ENCODE data around the gene ACOD1. TPM values are rescaled to one million over a fixed set of nuclear protein-coding genes. Genes with fewer than 3 reads are reported as not detected.

Gene ACOD1
- total RNA-seq, 6 experiments from 2014 or later: not detected

DNA sequence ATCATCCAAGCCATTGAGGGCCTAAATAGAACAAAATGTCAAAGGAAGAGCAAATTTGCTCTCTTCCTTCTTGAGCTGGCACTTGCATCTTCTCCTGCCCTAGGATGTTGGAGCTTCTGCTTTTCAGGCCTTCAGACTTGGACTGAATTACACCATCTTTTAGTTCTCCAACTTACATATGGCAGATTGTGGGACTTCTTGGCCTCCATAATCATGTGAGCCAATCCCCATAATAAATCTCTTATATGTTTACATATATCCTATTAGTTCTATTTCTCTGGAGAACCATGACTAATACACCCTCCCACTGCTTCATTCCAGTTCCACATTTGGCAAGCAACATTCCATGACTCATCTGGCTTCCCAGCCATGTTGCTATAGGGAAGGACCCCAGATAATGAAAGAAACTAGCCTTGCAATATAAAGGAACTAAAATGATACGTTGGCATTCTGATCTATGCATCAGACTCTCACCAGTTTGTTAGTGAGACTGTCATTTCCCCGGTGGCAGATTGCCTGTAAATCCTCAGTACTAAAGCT, 11.0 kb upstream of the ACOD1 start:
- Mint-ChIP-seq H3K36me3 (ENCODE audit: low read depth) (no peaks in the 10 kb centered on the region), H3K4me3 (peak overlapping the region; percentile 51), H3K27ac (peak overlapping the region; percentile 87), H3K27me3 (ENCODE audit: insufficient read depth) (no peaks in the 10 kb centered on the region; the same call in 1 of the 2 replicates), H3K4me1 (ENCODE audit: low read depth) (peaks cover 39% of the 10 kb centered on the region), H3K9me3 (no peaks in the 10 kb centered on the region)
- TF ChIP-seq, protein P1, sequence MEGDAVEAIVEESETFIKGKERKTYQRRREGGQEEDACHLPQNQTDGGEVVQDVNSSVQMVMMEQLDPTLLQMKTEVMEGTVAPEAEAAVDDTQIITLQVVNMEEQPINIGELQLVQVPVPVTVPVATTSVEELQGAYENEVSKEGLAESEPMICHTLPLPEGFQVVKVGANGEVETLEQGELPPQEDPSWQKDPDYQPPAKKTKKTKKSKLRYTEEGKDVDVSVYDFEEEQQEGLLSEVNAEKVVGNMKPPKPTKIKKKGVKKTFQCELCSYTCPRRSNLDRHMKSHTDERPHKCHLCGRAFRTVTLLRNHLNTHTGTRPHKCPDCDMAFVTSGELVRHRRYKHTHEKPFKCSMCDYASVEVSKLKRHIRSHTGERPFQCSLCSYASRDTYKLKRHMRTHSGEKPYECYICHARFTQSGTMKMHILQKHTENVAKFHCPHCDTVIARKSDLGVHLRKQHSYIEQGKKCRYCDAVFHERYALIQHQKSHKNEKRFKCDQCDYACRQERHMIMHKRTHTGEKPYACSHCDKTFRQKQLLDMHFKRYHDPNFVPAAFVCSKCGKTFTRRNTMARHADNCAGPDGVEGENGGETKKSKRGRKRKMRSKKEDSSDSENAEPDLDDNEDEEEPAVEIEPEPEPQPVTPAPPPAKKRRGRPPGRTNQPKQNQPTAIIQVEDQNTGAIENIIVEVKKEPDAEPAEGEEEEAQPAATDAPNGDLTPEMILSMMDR (IDR thresholded peaks at IDR 0.05): no peak
- DNase-seq: peak; percentile 92

DNA sequence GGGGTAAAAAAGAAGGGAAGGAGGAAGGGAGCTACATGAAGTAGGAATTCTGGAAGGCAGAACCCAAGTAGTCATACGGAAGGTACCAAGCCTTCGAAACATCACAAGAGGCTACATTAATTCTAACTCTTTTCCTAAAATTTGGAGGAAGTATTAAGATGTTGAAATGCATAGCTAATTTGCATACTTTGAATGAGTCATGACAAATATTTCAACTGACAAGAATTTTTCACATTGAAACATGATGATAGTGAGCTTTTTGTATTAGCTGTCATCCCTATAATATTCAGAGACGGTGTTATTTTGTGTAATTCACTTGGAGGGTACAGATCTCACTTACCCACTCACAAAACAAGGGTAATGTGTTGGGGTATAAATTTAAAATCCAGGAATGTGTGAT, 9.1 kb upstream of the ACOD1 start:
- peak; percentile 19 for DNase-seq
- Mint-ChIP-seq H3K36me3 (ENCODE audit: low read depth) (no peaks in the 10 kb centered on the region), H3K9me3 (no peaks in the 10 kb centered on the region), H3K27ac (no peak overlapping the region), H3K4me3 (no peak overlapping the region), H3K27me3 (ENCODE audit: insufficient read depth) (no peaks in the 10 kb centered on the region; the same call in 1 of the 2 replicates), H3K4me1 (ENCODE audit: low read depth) (peaks cover 43% of the 10 kb centered on the region)
- TF ChIP-seq, protein P1 (IDR thresholded peaks at IDR 0.05): no peak

DNA sequence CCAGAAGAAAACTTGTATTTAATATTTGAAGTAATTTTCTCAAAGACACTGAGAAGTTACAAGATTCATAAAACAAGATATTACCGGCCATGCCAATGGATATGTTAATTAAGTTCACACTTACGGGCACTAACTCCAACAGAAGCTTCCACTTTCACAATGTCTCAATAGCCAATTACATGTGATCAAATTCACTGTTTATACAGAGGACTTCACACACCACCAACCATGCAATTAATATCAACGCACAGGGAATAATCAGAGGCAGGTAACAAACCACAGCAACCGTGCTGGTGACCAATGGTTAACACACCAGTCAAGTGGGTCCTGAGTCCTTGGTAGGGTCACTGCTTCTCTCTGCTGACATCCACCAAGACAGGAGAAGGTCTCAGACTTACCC, 5.9 kb upstream of the ACOD1 start:
- no peak for DNase-seq
- H3K27ac Mint-ChIP-seq: no peak overlapping the region
- H3K36me3 Mint-ChIP-seq (ENCODE audit: low read depth): no peaks in the 10 kb centered on the region
- no peaks in the 10 kb centered on the region for H3K27me3 Mint-ChIP-seq (ENCODE audit: insufficient read depth)
- H3K4me3 Mint-ChIP-seq: no peak overlapping the region
- peaks cover 48% of the 10 kb centered on the region for H3K4me1 Mint-ChIP-seq (ENCODE audit: low read depth)
- no peaks in the 10 kb centered on the region for H3K9me3 Mint-ChIP-seq
- TF ChIP-seq, protein P1 (IDR thresholded peaks at IDR 0.05): no peak

DNA sequence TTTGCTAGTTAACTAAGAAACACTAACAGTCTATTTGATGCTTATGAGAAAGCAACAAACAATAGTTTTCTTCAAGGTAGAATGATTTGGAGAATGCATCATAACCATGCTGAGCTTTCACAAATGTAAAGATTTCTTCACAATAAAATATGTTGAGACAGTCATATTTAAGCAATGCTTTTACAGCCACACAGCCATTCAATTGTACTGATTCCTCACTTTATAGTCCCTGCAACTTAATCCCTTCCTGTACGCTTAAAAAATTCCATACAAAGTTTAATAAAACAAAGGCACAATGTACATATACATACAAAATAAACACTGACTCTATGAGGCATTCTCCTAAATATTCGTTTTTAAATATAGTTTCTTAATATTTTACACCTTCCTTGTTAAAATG, 4.7 kb upstream of the ACOD1 start:
- TF ChIP-seq, protein P1 (IDR thresholded peaks at IDR 0.05): no peak
- Mint-ChIP-seq H3K4me1 (ENCODE audit: low read depth) (peaks cover 42% of the 10 kb centered on the region), H3K36me3 (ENCODE audit: low read depth) (no peaks in the 10 kb centered on the region), H3K4me3 (no peak overlapping the region), H3K9me3 (no peaks in the 10 kb centered on the region), H3K27ac (no peak overlapping the region), H3K27me3 (ENCODE audit: insufficient read depth) (no peaks in the 10 kb centered on the region)
- no peak for DNase-seq

DNA sequence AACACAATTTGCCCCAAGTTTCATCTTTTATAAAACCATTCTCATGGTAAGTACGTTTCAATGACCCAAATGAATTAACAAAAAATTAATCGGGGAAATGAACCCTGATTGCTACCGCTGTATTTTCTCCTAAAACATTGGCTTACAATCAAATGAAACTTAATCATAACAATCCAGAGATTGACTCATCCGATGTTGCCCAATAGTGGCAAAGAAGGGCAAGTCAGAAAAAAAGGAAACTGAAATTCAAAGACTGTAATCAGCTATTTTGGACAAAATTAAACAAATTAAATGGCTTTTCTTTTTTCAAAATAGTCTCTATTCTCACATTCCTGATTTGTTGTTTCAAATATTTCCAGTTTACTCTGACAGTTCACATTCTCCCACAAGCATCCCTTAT, 3.9 kb upstream of the ACOD1 start:
- no peak overlapping the region; the same call in 1 of the 2 replicates for H3K4me3 Mint-ChIP-seq
- no peaks in the 10 kb centered on the region for H3K9me3 Mint-ChIP-seq
- TF ChIP-seq, protein P1 (IDR thresholded peaks at IDR 0.05): no peak
- no peak overlapping the region for H3K27ac Mint-ChIP-seq
- DNase-seq: peak; percentile 49
- H3K36me3 Mint-ChIP-seq (ENCODE audit: low read depth): no peaks in the 10 kb centered on the region
- H3K27me3 Mint-ChIP-seq (ENCODE audit: insufficient read depth): no peaks in the 10 kb centered on the region
- H3K4me1 Mint-ChIP-seq (ENCODE audit: low read depth): peaks cover 36% of the 10 kb centered on the region
